Immature natural killer cell (primary cell): ENCODE results near the gene FAM25A. TPM values are rescaled to one million over a fixed set of nuclear protein-coding genes. Genes with fewer than 3 reads are reported as not detected.
"Not testable (repeated sequence)": the region's sequence is repeated elsewhere in the genome, so short reads cannot be mapped to it uniquely, and the experiment has no call there.

Experiments used
- DNase-seq, 3 donors: peaks; one replicate each; pipeline ENCODE4 v3.0.0; 2022; ENCODE audit warnings: mixed read lengths in 1 of 3
- H3K27ac Mint-ChIP-seq, 6 donors: one replicate each; pipeline ENCODE4 v1.8.0; 2020; ENCODE audit warnings: mixed read lengths in 6 of 6, mild to moderate bottlenecking in 5 of 6, inconsistent platforms in 4 of 6, moderate library complexity in 3 of 6
- H3K27me3 Mint-ChIP-seq, 3 donors: one replicate each; pipeline ENCODE4 v1.8.0; 2020 to 2021; ENCODE audit warnings: low read depth in 3 of 3, mild to moderate bottlenecking in 3 of 3, mixed read lengths in 3 of 3, moderate library complexity in 3 of 3, inconsistent platforms in 1 of 3
- H3K36me3 Mint-ChIP-seq, 3 donors: one replicate each; pipeline ENCODE4 v1.8.0; 2020; ENCODE audit warnings: mixed read lengths in 3 of 3, inconsistent platforms in 2 of 3, mild to moderate bottlenecking in 2 of 3
- H3K4me1 Mint-ChIP-seq, 2 donors: one replicate each; pipeline ENCODE4 v1.8.0; 2020; ENCODE audit warnings: inconsistent platforms in 2 of 2, mild to moderate bottlenecking in 2 of 2, mixed read lengths in 2 of 2, moderate library complexity in 1 of 2
- H3K4me3 Mint-ChIP-seq, 5 donors: one replicate each; pipeline ENCODE4 v1.8.0; 2020; ENCODE audit warnings: mild to moderate bottlenecking in 5 of 5, mixed read lengths in 5 of 5, inconsistent platforms in 3 of 5, moderate library complexity in 3 of 5
- H3K9me3 Mint-ChIP-seq, 6 donors: one replicate each; pipeline ENCODE4 v1.8.0; 2020; ENCODE audit warnings: mild to moderate bottlenecking in 6 of 6, mixed read lengths in 6 of 6, inconsistent platforms in 4 of 6, moderate library complexity in 3 of 6
- polyA plus RNA-seq, 3 donors: library from polyadenylated mRNA; unstranded; fragments of 300-500 nt; fragmentation: Illumina TruSeq; gene quantifications; one replicate each; pipeline ENCODE4 v1.2.3, GENCODE V29; 2021

Gene FAM25A
- polyA plus RNA-seq, 3 donors from 2014 or later, result not detected

- not testable (repeated sequence) for H3K27me3 Mint-ChIP-seq, H3K9me3 Mint-ChIP-seq, H3K36me3 Mint-ChIP-seq, DNase-seq, H3K27ac Mint-ChIP-seq, H3K4me3 Mint-ChIP-seq, H3K4me1 Mint-ChIP-seq
Measured at GRCh38 chr10:87026747-87027508, 6.8 kb downstream of the FAM25A start.

GRCh38 chr10:87030419-87030818 lies 10.3 kb downstream of the FAM25A start:
- H3K4me1 Mint-ChIP-seq, H3K9me3 Mint-ChIP-seq, H3K4me3 Mint-ChIP-seq, H3K27ac Mint-ChIP-seq, H3K27me3 Mint-ChIP-seq, H3K36me3 Mint-ChIP-seq, DNase-seq: not testable (repeated sequence)

GRCh38 chr10:87030912-87031635 lies 11.0 kb downstream of the FAM25A start:
- H3K9me3 Mint-ChIP-seq, result no peaks in the 10 kb centered on the region
- H3K27ac Mint-ChIP-seq, result no peak overlapping the region
- H3K4me1 Mint-ChIP-seq, result no peaks in the 10 kb centered on the region
- H3K36me3 Mint-ChIP-seq, result no peaks in the 10 kb centered on the region
- H3K4me3 Mint-ChIP-seq, result no peak overlapping the region
- peaks cover 0 to 5% (median 3%) of the 10 kb centered on the region in 3 donors for H3K27me3 Mint-ChIP-seq
- no peak for DNase-seq

GRCh38 chr10:87036623-87037022 lies 16.5 kb downstream of the FAM25A start:
- no peak for DNase-seq
- no peaks in the 10 kb centered on the region for H3K4me1 Mint-ChIP-seq
- no peaks in the 10 kb centered on the region for H3K36me3 Mint-ChIP-seq
- no peak overlapping the region for H3K4me3 Mint-ChIP-seq
- H3K27me3 Mint-ChIP-seq, result peaks cover 0 to 3% (median 1%) of the 10 kb centered on the region in 3 donors
- H3K9me3 Mint-ChIP-seq, result no peaks in the 10 kb centered on the region
- H3K27ac Mint-ChIP-seq, result no peak overlapping the region

- no peak for DNase-seq
- H3K27me3 Mint-ChIP-seq, result peaks cover 0 to 3% (median 1%) of the 10 kb centered on the region in 3 donors
- no peak overlapping the region for H3K27ac Mint-ChIP-seq
- H3K36me3 Mint-ChIP-seq, result peaks cover 0 to 8% (median 3%) of the 10 kb centered on the region in 3 donors
- H3K4me3 Mint-ChIP-seq, result no peak overlapping the region
- H3K4me1 Mint-ChIP-seq, result no peaks in the 10 kb centered on the region
- H3K9me3 Mint-ChIP-seq, result no peaks in the 10 kb centered on the region
Measured at GRCh38 chr10:87038286-87038717, 18.2 kb downstream of the FAM25A start.

GRCh38 chr10:87038786-87039185 lies 18.7 kb downstream of the FAM25A start:
- Mint-ChIP-seq H3K9me3 (no peaks in the 10 kb centered on the region), H3K4me1 (no peaks in the 10 kb centered on the region), H3K27ac (no peak overlapping the region), H3K27me3 (peaks cover 0 to 1% (median under 1%) of the 10 kb centered on the region in 3 donors), H3K36me3 (peaks cover 0 to 9% (median 3%) of the 10 kb centered on the region in 3 donors), H3K4me3 (no peak overlapping the region)
- DNase-seq, result no peak

DNA sequence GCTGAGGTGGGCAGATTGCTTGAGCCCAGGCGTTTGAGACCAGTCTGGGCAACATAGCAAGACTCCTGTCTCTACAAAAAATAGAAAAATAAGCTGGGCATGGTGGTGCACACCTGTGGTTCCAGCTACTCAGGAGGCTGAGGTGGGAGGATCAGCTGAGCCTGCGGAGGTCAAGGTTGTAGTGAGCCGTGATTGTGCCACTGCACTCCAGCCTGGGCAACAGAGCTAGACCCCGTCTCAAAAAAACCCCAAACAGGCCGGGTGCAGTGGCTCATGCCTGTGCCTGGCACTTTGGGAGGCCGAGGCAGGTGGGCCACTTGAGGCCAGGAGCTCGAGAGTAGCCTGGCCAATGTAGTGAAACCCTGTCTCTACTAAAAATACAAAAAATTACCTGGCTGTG lies 23.5 kb downstream of the FAM25A start:
- H3K27me3 Mint-ChIP-seq, H3K4me1 Mint-ChIP-seq, H3K4me3 Mint-ChIP-seq, H3K27ac Mint-ChIP-seq, DNase-seq, H3K9me3 Mint-ChIP-seq: not testable (repeated sequence)
- H3K36me3 Mint-ChIP-seq, result peaks cover 10 to 31% (median 17%) of the 10 kb centered on the region in 3 donors

DNA sequence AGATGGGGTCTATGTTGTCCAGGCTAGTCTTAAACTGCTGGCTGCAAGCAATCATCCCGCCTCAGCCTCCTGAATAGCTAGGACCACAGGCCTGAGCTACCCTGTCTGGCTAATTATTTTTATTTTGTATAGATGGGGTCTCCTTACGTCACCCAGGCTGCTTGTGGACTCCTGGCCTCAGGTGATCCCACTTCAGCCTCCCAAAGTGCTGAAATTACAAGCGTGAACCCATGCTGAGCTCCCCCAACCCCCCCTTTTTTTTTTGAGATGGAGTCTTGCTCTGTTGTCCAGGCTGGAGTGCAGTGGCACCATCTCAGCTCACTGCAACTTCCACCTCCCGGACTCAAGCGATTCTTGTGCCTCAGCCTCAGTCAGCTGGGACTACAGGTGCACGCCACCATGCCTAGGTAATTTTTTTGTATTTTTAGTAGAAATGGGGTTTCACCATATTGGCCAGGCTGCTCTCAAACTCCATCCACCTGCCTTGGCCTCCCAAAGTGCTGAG lies 25.4 kb downstream of the FAM25A start:
- Mint-ChIP-seq H3K27ac (no peak overlapping the region), H3K36me3 (peaks cover 14 to 43% (median 24%) of the 10 kb centered on the region in 3 donors), H3K4me1 (no peaks in the 10 kb centered on the region), H3K27me3 (peaks cover 0 to 2% (median 0%) of the 10 kb centered on the region in 3 donors), H3K4me3 (no peak overlapping the region), H3K9me3 (no peaks in the 10 kb centered on the region)
- DNase-seq, result no peak

GRCh38 chr10:87053111-87053510 lies 33.0 kb downstream of the FAM25A start:
- no peak overlapping the region for H3K4me3 Mint-ChIP-seq
- no peak overlapping the region for H3K27ac Mint-ChIP-seq
- no peaks in the 10 kb centered on the region for H3K9me3 Mint-ChIP-seq
- H3K36me3 Mint-ChIP-seq, result peaks cover 12 to 40% (median 12%) of the 10 kb centered on the region in 3 donors
- no peak for DNase-seq
- no peaks in the 10 kb centered on the region for H3K4me1 Mint-ChIP-seq
- peaks cover 0 to 2% (median 0%) of the 10 kb centered on the region in 3 donors for H3K27me3 Mint-ChIP-seq

DNA sequence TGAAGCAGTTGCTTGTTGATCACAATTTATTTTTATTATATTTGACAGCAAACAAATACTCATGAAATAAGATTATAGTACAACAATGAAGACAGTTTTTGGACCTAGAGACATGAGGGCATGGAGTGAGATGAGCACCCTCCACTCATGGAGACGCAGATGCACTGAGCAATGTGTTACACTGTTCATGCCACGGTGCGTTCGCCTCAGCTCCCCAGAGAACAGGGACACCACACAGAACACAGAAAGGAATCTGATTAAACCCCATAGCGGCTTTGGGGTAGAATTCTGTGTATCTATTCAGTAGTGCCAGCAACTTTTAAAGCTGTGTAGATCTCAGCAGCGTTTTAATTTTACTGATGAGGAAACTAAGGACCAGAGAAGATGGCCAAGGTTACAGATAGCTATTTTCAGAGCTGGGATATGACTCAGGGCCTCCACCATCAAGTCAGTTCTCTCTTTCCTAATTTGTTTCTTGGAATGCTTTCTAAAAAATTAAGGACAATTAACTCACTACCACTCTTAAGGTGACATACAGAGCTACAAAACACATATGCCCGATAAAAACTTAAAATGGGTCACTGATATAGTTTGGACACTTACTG lies 33.6 kb downstream of the FAM25A start:
- H3K27ac Mint-ChIP-seq, result no peak overlapping the region
- no peaks in the 10 kb centered on the region for H3K4me1 Mint-ChIP-seq
- peaks cover 0 to 2% (median 0%) of the 10 kb centered on the region in 3 donors for H3K27me3 Mint-ChIP-seq
- H3K36me3 Mint-ChIP-seq, result peaks cover 10 to 41% (median 14%) of the 10 kb centered on the region in 3 donors
- DNase-seq, result no peak
- H3K9me3 Mint-ChIP-seq, result no peaks in the 10 kb centered on the region
- H3K4me3 Mint-ChIP-seq, result no peak overlapping the region

- DNase-seq, result peak in 1 of 3 donors; percentile 7
- Mint-ChIP-seq H3K9me3 (no peaks in the 10 kb centered on the region), H3K4me3 (no peak overlapping the region), H3K36me3 (peaks cover 6 to 45% (median 14%) of the 10 kb centered on the region in 3 donors), H3K27ac (no peak overlapping the region), H3K27me3 (peaks cover 0 to 1% (median 0%) of the 10 kb centered on the region in 3 donors), H3K4me1 (no peaks in the 10 kb centered on the region)
Measured at GRCh38 chr10:87054373-87055295, 34.5 kb downstream of the FAM25A start.

GRCh38 chr10:87058171-87058570 lies 38.1 kb downstream of the FAM25A start:
- Mint-ChIP-seq H3K27ac (no peak overlapping the region), H3K4me1 (no peaks in the 10 kb centered on the region), H3K4me3 (no peak overlapping the region), H3K9me3 (no peaks in the 10 kb centered on the region), H3K27me3 (no peaks in the 10 kb centered on the region), H3K36me3 (peaks cover 4 to 48% (median 21%) of the 10 kb centered on the region in 3 donors)
- no peak for DNase-seq

- Mint-ChIP-seq H3K27ac (no peak overlapping the region), H3K27me3 (no peaks in the 10 kb centered on the region), H3K9me3 (no peaks in the 10 kb centered on the region), H3K36me3 (peaks cover 4 to 55% (median 24%) of the 10 kb centered on the region in 3 donors), H3K4me3 (no peak overlapping the region), H3K4me1 (no peaks in the 10 kb centered on the region)
- no peak for DNase-seq
Measured at GRCh38 chr10:87059401-87059800, 39.3 kb downstream of the FAM25A start.
